Inflammatory macrophage treated with lipopolysaccharide for 4 hours (primary cell): ENCODE results near the gene FRMPD2.
"Not testable (repeated sequence)": the region's sequence is repeated elsewhere in the genome, so short reads cannot be mapped to it uniquely, and the experiment has no call there.

ENCODE experiments used
- DNase-seq: peaks from one replicate; pipeline ENCODE4 v3.0.0-alpha.2; 2020

FRMPD2 gene

DNA sequence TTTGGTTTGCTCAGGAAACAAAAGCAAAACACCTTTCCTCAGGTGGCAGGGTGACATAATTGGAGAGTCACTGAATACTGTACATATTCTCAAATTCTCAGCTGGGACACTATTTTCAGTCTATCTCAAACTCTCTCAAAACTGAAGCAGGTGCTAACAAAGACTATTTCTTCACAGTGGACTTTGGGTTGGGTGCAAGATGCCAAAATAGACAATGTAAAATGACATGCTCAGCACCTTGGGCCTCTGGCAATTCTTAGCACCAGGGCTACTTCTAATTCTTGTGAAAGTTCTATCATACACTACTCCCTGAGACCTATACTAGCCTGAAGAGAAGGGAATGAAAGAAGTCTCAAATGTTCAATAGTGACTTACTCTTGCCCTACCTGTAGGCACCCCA is 151.9 kb downstream of the FRMPD2 start:
- not testable (repeated sequence) for DNase-seq

DNA sequence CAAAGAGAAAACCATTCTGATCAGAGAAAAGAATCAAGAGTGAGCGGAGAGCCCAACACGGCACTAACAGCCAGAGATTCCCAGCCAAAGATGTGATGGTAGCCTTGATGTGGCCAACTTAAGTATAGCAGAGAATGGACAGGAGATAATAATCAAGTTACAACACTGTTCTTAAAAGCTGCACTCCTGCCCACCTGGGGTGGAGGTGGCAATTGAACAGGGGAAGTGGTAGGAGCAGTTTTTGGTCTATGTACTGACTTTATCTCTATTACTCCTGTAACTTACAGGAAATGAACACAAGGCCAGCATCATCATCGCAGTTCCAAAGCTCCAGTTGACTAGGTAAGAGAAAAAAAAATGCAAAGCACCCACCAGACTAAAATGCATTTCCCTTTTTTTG is 164.2 kb downstream of the FRMPD2 start:
- DNase-seq = not testable (repeated sequence)
